ENCODE measurements around the gene STING1. TPM values are rescaled to one million over a fixed set of nuclear protein-coding genes. Genes with fewer than 3 reads are reported as not detected.

The STING1 gene
- total RNA-seq, 1 experiment from 2014 or later = 0.48 TPM

GRCh38 chr5:139457241-139457640 is 25.3 kb downstream of the STING1 start:
- no peak for TF ChIP-seq CTCF (conservative IDR thresholded peaks at IDR 0.05)
- no peaks in the 10 kb centered on the region; a peak in 1 of 5 replicates for H3K9me3 Mint-ChIP-seq
- Histone ChIP-seq H2AK5ac (ENCODE audit: insufficient read length, low read length) (no peak overlapping the region), H2AFZ (ENCODE audit: low read length) (no peak overlapping the region), H3K23ac (ENCODE audit: insufficient read length, low read depth, low read length) (no peak overlapping the region), H3K27me3 (ENCODE audit: insufficient read depth, low read length) (no peaks in the 10 kb centered on the region), H3K79me1 (ENCODE audit: insufficient read depth, low read depth, low read length, poor library complexity, severe bottlenecking) (no peaks in the 10 kb centered on the region), H3K9me3 (ENCODE audit: control insufficient read depth, low read depth, low read length) (no peaks in the 10 kb centered on the region), H3K79me2 (ENCODE audit: insufficient read depth, low read length) (no peaks in the 10 kb centered on the region), H3K9ac (ENCODE audit: extremely low read depth, insufficient read length, low read length) (no peak overlapping the region), H3K4ac (ENCODE audit: low read depth, low read length) (no peak overlapping the region), H3K18ac (ENCODE audit: insufficient read length, low read depth, low read length) (no peak overlapping the region), H3K23me2 (ENCODE audit: insufficient read length, low read depth, low read length, poor library complexity, severe bottlenecking) (no peaks in the 10 kb centered on the region), H3K4me2 (ENCODE audit: insufficient read depth, insufficient read length, low read length) (no peak overlapping the region), H2BK12ac (ENCODE audit: insufficient read length, low read depth, low read length) (no peak overlapping the region), H3K27ac (ENCODE audit: insufficient read length, low read depth, low read length) (no peak overlapping the region), H2BK120ac (ENCODE audit: low read depth, low read length, poor library complexity, severe bottlenecking) (no peak overlapping the region), H2BK5ac (ENCODE audit: insufficient read length, low read length) (no peak overlapping the region), H3T11ph (ENCODE audit: low read length) (no peak overlapping the region), H3K4me1 (ENCODE audit: insufficient read depth, low read length) (peaks cover 14% of the 10 kb centered on the region; the same call in 1 of the 2 replicates), H3K56ac (ENCODE audit: insufficient read length, low read depth, low read length) (no peak overlapping the region), H4K5ac (ENCODE audit: insufficient read length, low read depth, low read length) (no peak overlapping the region), H4K91ac (ENCODE audit: insufficient read length, low read depth, low read length) (no peak overlapping the region), H2BK20ac (ENCODE audit: low read depth, low read length, poor library complexity, severe bottlenecking) (no peak overlapping the region), H2BK15ac (ENCODE audit: low read depth, low read length) (no peak overlapping the region), H3K14ac (ENCODE audit: insufficient read depth, low read length) (no peak overlapping the region), H4K8ac (replicated peaks; ENCODE audit: insufficient read length, low read depth, low read length) (no peak overlapping the region), H4K20me1 (ENCODE audit: control insufficient read depth, insufficient read depth, insufficient read length) (no peaks in the 10 kb centered on the region)
- no CpG with 5 or more reads among the region's 5 CpGs for WGBS (ENCODE audit: extremely low coverage, insufficient read length, low lambda C conversion rate)
- peak overlapping the region in 2 of 3 experiments; percentile 8 to 64; a peak in 2 of 7 replicates for H3K27ac Mint-ChIP-seq
- peaks cover 20 to 23% of the 10 kb centered on the region in 2 experiments for H3K4me1 Mint-ChIP-seq
- no peaks in the 10 kb centered on the region; the same call in 1 of the 2 replicates for H3K27me3 Mint-ChIP-seq (ENCODE audit: low read depth)
- no peak for DNase-seq
- H3K4me3 Mint-ChIP-seq = no peak overlapping the region
- H3K36me3 Mint-ChIP-seq (ENCODE audit: insufficient read depth in 1 of 3, low read depth in 3 of 3) = no peaks in the 10 kb centered on the region

Data from H9 (cell line).